Sigmoid colon (tissue), 7 donors: ENCODE data around the gene ZCCHC14. TPM values are rescaled to one million over a fixed set of nuclear protein-coding genes. Genes with fewer than 3 reads are reported as not detected.

Experiments used
- DNase-seq: peaks from one replicate; pipeline ENCODE4 v3.0.0-alpha.2; 2019
- H3K27ac ChIP-seq, 4 donors: fragments of 200-600 bp; sonication (generic); one replicate each; pipeline ENCODE4 v1.5.1; 2016 to 2019; ENCODE audit warnings: mild to moderate bottlenecking in 1 of 4
- H3K27me3 ChIP-seq, 3 donors: fragments of 200-600 bp; sonication (generic); one replicate each; pipeline ENCODE4 v1.5.1; 2019; ENCODE audit warnings: mild to moderate bottlenecking in 1 of 3
- H3K36me3 ChIP-seq, 4 donors: fragments of 200-600 bp; sonication (generic); one replicate each; pipeline ENCODE4 v1.5.1; 2016 to 2019
- H3K4me1 ChIP-seq, 4 donors: fragments of 200-600 bp; sonication (generic); one replicate each; pipeline ENCODE4 v1.5.1; 2017 to 2019
- H3K4me3 ChIP-seq, 4 donors: fragments of 200-600 bp; sonication (generic); one replicate each; pipeline ENCODE4 v1.5.1; 2017 to 2019; ENCODE audit warnings: mild to moderate bottlenecking in 2 of 4, moderate library complexity in 1 of 4
- H3K9me3 ChIP-seq, 4 donors: fragments of 200-600 bp in 3 of 4; sonication (generic) in 3 of 4; one replicate each; pipeline versions ENCODE4 v1.5.1 to v1.6.1; 2013 to 2019
- EP300 ChIP-seq, 4 donors: sonication (generic); formaldehyde crosslinking; IDR thresholded peaks; one replicate each; pipeline ENCODE4 v1.6.1; 2017; ENCODE audit warnings: antibody characterized with exemption in 4 of 4
- POLR2A ChIP-seq, 2 donors: fragments of 450-650 bp; IDR thresholded peaks; one replicate each; pipeline ENCODE4 v1.6.1; 2016; ENCODE audit warnings: antibody characterized with exemption in 2 of 2, mild to moderate bottlenecking in 2 of 2, moderate library complexity in 2 of 2
- POLR2AphosphoS5 ChIP-seq, 4 donors: sonication (generic); formaldehyde crosslinking; IDR thresholded peaks; one replicate each; pipeline ENCODE4 v1.6.1; 2017; ENCODE audit warnings: antibody characterized with exemption in 4 of 4
- WGBS, 2 donors: extraction: QIAGEN DNeasy Blood & Tissue Kit; methylation state at CpG; one replicate each; pipeline ENCODE4 v1.1.7; 2013; 5-methylcytosine and 5-hydroxymethylcytosine counted together
- intact Hi-C: fragments of 100-400 bp; cut with DNase I; formaldehyde crosslinking; loops from one replicate; pipeline ENCODE4 v1.15.1; 2023
- polyA plus RNA-seq, 3 donors: library from polyadenylated mRNA; stranded (reverse); fragments of 200-250 nt; gene quantifications; one replicate each; pipeline ENCODE4 v1.2.3, GENCODE V29; 2013
- total RNA-seq, 4 donors: library from RNA; depleted of rRNA; stranded (reverse); fragments of >200 nt; gene quantifications; one replicate each; pipeline ENCODE4 v1.1.0, GENCODE V29; 2016
- TF ChIP-seq, protein P1 (sequence below), 4 experiments: fragments of 450-650 bp in 3 of 4; fragments of 200-600 bp in 1 of 4; IDR thresholded peaks; one replicate each; pipeline ENCODE4 v1.5.1; 2016 to 2019; ENCODE audit warnings: antibody characterized with exemption in 4 of 4, mild to moderate bottlenecking in 3 of 4, moderate library complexity in 2 of 4
- donor health status: healthy with polysubstance abuse.
- donor health status: Bipolar disorder and iron deficiency.
- donor health status: healthy.

Gene ZCCHC14
- total and polyA plus RNA-seq, 7 donors = 6.0 to 23.8 (median 11.8) TPM

DNA sequence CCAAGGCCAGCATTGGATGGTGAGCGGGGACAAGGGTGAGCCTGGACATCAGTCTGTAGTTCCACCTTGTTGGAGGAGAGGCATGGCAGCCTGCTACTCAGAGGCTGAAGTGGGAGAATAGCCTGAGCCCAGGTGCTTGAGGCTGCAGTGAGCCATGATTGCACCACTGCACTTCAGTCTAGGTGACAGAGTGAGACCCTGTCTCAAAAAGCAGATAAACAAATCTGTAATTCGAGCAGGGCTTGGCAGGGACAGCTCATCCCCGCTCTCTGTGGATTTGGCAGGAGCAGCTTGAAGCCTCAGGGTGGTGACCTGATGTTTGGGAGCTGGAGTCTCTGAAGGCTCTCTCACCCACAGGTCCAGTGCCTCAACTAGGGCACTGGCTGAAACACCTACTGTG lies 38.6 kb upstream of the ZCCHC14 start:
- TF ChIP-seq POLR2AphosphoS5 (IDR thresholded peaks at IDR 0.05) (no peak), EP300 (IDR thresholded peaks at IDR 0.05) (no peak), POLR2A (IDR thresholded peaks at IDR 0.05) (no peak)
- TF ChIP-seq, protein P1, sequence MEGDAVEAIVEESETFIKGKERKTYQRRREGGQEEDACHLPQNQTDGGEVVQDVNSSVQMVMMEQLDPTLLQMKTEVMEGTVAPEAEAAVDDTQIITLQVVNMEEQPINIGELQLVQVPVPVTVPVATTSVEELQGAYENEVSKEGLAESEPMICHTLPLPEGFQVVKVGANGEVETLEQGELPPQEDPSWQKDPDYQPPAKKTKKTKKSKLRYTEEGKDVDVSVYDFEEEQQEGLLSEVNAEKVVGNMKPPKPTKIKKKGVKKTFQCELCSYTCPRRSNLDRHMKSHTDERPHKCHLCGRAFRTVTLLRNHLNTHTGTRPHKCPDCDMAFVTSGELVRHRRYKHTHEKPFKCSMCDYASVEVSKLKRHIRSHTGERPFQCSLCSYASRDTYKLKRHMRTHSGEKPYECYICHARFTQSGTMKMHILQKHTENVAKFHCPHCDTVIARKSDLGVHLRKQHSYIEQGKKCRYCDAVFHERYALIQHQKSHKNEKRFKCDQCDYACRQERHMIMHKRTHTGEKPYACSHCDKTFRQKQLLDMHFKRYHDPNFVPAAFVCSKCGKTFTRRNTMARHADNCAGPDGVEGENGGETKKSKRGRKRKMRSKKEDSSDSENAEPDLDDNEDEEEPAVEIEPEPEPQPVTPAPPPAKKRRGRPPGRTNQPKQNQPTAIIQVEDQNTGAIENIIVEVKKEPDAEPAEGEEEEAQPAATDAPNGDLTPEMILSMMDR (IDR thresholded peaks at IDR 0.05) = no peak
- no peaks in the 10 kb centered on the region for H3K4me1 ChIP-seq
- H3K36me3 ChIP-seq = no peaks in the 10 kb centered on the region
- intact Hi-C loops = no loop called here
- H3K27me3 ChIP-seq = no peaks in the 10 kb centered on the region
- peaks cover 0 to 13% (median 8%) of the 10 kb centered on the region in 4 donors for H3K9me3 ChIP-seq
- H3K27ac ChIP-seq = no peak overlapping the region
- WGBS, 2 donors = 67 to 71% methylated on average over 3 of the region's 3 CpGs
- no peak for DNase-seq
- no peak overlapping the region for H3K4me3 ChIP-seq

DNA sequence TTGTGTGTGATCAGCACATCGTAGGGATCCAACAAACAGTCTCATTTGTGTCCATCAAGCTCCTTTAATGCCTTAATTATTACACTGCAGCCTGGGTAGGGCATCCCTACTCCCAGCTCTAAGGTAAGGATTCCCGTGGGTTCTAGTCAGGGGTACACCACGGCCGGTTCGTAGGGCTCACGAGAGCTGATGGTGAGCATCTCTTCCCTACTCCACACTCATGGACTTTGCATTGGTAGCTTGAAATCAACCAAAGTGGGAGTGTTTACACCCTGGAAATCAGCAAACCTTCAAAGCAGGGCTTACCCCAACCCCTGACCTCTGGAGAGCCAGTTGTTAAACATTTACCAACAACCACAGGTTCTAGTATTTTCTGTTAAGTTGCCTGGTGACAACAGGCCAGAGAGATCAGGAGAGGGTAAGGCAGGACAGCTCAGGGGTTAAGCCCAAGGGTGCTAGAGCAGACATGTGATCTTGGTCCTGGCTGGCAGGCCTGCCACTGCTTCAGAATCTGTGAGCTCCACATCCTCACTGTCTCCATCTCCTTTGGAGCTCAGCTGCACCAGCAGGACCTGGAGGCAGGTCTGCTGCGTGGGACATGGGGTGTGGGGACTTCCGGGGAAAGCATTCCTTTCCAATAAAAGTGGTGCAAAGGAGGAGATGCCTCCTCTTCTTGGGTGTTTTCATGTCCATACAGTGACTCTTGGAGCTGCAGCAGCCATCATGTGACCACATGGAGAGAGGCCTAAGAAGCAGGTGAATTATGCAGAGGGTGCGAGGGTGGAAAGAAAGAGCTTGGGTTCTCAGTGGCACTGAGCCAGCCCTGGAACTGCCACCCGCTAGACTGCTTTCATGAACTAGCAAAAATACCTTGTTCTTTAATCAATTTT lies 36.1 kb upstream of the ZCCHC14 start:
- no peak for DNase-seq
- H3K36me3 ChIP-seq = no peaks in the 10 kb centered on the region
- H3K9me3 ChIP-seq = peaks cover 0 to 13% (median 8%) of the 10 kb centered on the region in 4 donors
- 78 to 84% methylated on average over 10 of the region's 10 CpGs for WGBS, 2 donors
- intact Hi-C loops = no loop called here
- TF ChIP-seq POLR2A (IDR thresholded peaks at IDR 0.05) (no peak), POLR2AphosphoS5 (IDR thresholded peaks at IDR 0.05) (no peak), EP300 (IDR thresholded peaks at IDR 0.05) (no peak)
- TF ChIP-seq, protein P1 (IDR thresholded peaks at IDR 0.05) = no peak
- no peak overlapping the region for H3K4me3 ChIP-seq
- H3K27ac ChIP-seq = no peak overlapping the region
- no peaks in the 10 kb centered on the region for H3K4me1 ChIP-seq
- no peaks in the 10 kb centered on the region for H3K27me3 ChIP-seq

DNA sequence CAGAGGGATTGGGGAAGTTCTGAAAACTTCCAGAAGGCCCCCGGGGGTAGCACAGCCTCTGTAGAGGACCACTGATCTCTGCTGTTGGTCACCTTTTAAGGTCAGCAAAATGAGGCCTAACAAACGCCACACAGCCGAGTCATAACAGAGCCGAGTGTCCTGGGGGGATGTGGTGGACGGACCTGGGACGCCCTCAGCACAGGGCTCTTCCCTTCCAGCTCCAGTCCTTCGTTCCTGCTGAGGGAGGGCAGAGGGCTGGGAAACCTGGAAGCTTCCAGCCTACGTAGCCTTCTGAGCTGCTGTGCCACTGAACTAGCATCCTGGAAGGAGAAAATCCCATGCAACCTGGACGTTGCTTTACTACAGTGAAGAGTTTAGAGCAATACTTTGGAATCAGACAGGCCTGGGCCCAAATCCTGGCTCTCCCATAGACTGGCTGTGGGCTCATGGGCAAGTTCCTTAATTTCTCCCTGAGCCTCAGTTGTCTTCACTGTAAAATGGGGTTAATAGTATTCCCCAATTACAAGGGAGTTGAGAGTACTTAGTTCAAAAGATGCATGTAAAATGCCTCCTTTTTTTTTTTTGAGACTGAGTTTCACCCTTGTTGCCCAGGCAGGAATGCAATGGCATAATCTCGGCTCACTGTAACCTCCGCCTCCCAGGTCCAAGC lies 34.4 kb upstream of the ZCCHC14 start:
- H3K4me3 ChIP-seq = no peak overlapping the region
- H3K4me1 ChIP-seq = no peaks in the 10 kb centered on the region
- no peaks in the 10 kb centered on the region for H3K36me3 ChIP-seq
- DNase-seq = no peak
- no peaks in the 10 kb centered on the region for H3K27me3 ChIP-seq
- 86 to 88% methylated on average over 11 of the region's 11 CpGs for WGBS, 2 donors
- peaks cover 0 to 6% (median 0%) of the 10 kb centered on the region in 4 donors for H3K9me3 ChIP-seq
- H3K27ac ChIP-seq = no peak overlapping the region
- TF ChIP-seq EP300 (IDR thresholded peaks at IDR 0.05) (no peak), POLR2A (IDR thresholded peaks at IDR 0.05) (no peak), POLR2AphosphoS5 (IDR thresholded peaks at IDR 0.05) (no peak)
- TF ChIP-seq, protein P1 (IDR thresholded peaks at IDR 0.05) = no peak
- intact Hi-C loops = no loop called here

DNA sequence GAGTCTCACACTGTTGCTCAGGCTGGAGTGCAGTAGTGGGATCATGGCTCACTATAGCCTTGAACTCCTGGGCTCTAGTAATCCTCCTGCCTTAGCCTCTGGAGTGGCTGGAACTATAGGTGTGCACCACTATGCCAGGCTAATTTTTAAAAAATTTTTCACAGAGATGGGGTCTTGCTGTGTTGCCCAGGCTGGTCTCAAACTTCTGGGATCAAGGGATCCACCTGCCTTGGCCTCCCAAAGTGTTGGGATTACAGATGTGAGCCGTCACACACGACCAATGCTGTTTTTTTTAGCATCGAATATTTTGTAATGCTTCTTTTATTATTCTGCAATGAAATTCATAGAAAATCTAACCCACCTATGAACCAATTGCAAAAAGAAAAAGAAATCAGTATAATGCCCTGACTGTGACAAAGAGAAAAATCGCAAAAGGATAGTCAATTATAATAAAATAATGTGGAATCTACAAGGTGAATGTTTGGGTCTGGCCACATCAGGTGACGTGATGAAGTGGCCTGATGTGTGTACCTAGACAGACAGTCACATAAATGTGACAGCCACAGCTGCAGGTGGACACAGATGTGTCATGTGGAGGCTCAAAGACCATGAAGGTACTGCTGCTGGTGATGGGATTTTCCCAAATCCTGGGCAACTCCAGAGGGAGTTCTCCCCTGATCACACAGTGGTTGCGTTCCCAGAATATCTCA lies 33.6 kb upstream of the ZCCHC14 start:
- TF ChIP-seq POLR2AphosphoS5 (IDR thresholded peaks at IDR 0.05) (no peak), POLR2A (IDR thresholded peaks at IDR 0.05) (no peak), EP300 (IDR thresholded peaks at IDR 0.05) (no peak)
- TF ChIP-seq, protein P1 (IDR thresholded peaks at IDR 0.05) = no peak
- Histone ChIP-seq H3K4me3 (no peak overlapping the region), H3K27ac (no peak overlapping the region), H3K36me3 (no peaks in the 10 kb centered on the region), H3K4me1 (no peaks in the 10 kb centered on the region), H3K27me3 (no peaks in the 10 kb centered on the region), H3K9me3 (peaks cover 0 to 6% (median 0%) of the 10 kb centered on the region in 4 donors)
- intact Hi-C loops = no loop called here
- WGBS, 2 donors = 89 to 90% methylated on average over 6 of the region's 6 CpGs
- no peak for DNase-seq
